GM18861 (cell line): ENCODE data around the gene FERMT1.
"Not testable (repeated sequence)": the region's sequence is repeated elsewhere in the genome, so short reads cannot be mapped to it uniquely, and the experiment has no call there.

Source experiments
- ATAC-seq: cut with Tn5 transposase; IDR thresholded peaks from one replicate; pipeline ENCODE4 v1.9.1; 2021; ENCODE audit not compliant: unreplicated experiment

The FERMT1 gene

DNA sequence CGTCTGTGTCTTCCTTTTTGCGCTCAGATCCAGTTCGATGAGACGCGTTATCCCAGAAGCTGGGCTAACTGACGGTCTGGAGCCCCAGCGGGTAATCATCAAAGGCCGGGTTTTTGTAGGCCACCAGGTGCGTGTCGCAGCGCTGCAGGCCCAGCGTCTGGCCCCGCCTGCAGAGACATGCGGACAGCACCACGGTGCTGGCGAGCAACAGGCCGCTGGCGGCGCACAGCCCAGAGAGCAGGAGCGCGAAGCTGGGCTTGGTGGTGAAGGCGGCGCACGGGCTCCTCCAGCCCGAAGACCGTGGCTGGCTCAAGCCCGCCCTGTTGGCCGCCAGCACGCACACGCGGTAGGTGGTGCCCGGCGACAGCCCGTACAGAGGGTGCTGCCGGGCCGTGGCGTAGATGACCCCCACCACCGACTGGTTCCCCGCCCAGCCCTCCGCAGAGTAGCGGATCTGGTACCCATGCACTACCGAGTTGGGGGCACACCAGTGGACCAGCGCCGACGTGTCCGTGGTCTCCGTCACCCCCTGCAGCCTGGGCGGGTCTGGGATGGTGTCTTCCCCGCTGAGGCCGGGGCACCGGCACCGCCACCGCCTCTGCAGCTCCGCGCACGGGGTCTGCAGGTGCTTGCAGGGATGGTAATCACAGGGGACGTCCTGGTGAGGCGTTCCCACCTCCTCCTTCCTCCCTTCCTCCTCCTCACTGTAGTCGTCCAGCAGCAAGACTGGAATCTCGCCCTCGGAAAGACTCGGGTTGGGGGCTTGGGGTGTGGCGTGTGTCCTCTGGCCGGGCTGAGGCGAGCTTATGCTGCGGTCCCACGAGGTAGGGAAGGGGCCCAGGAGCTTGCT, 81.6 kb downstream of the FERMT1 start:
- no peak for ATAC-seq

GRCh38 chr20:6040540-6040939, 82.3 kb downstream of the FERMT1 start:
- ATAC-seq, result no peak

GRCh38 chr20:6039766-6040165, 83.1 kb downstream of the FERMT1 start:
- no peak for ATAC-seq

GRCh38 chr20:6038256-6038655, 84.6 kb downstream of the FERMT1 start:
- ATAC-seq, result no peak

- ATAC-seq, result no peak
Observed at GRCh38 chr20:6037082-6037481, 85.7 kb downstream of the FERMT1 start.

- no peak for ATAC-seq
Observed at GRCh38 chr20:6036213-6036612, 86.6 kb downstream of the FERMT1 start.

DNA sequence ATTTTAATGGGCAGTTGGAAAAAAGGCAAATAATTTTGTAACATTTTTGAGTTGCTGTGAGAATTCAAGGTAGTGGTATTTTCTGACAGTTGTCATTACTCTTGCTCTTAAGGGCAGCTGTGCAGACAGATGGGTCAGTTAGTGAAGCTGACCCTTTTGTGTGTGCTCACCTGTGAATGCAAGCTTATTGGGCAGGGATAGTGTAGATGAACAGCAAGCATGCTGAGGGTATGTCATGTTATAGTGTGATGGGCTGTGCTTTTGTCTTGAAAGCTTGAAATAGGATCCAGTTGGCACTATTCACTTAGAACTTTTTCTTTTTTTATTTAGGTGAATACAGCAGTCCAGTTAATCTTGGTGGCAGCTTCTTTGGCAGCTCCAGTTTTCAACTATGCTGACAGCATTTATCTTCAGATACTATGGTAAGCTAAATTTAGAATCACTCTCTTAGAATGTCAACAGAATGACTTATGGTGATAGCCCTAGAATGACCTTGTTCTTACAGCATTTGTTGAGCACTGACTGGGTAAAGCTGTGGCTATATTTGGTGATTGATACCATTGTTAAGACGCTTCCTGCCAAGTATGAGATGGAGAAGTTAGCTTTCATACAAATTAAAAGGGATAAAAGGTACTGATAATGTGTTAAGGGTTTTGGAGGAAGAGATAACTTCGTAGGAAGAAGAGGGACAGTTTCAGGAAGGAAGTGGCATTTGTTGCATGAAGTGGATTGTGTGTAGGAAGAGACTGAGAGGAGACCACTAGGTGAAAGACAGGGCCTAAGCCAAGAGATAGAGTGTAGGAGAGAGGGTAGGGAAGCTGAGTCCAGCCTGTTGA, 88.5 kb downstream of the FERMT1 start:
- no peak for ATAC-seq

DNA sequence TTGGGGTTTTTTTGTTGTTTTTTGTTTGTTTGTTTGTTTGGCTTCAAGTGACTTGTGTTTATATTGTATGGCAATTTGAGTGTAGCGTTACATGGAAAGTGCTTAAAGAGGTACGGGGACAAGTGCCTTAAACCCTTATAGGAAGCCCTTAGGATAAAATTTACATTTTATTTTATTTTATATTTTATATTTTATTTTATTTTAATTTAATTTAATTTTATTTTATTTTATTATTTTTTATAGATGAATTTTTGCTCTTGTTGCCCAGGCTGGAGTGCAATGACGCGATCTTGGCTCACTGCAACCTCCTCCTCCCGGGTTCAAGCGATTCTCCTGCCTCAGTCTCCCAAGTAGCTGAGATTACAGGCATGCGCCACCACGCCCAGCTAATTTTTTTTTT, 89.9 kb downstream of the FERMT1 start:
- ATAC-seq, result not testable (repeated sequence)

DNA sequence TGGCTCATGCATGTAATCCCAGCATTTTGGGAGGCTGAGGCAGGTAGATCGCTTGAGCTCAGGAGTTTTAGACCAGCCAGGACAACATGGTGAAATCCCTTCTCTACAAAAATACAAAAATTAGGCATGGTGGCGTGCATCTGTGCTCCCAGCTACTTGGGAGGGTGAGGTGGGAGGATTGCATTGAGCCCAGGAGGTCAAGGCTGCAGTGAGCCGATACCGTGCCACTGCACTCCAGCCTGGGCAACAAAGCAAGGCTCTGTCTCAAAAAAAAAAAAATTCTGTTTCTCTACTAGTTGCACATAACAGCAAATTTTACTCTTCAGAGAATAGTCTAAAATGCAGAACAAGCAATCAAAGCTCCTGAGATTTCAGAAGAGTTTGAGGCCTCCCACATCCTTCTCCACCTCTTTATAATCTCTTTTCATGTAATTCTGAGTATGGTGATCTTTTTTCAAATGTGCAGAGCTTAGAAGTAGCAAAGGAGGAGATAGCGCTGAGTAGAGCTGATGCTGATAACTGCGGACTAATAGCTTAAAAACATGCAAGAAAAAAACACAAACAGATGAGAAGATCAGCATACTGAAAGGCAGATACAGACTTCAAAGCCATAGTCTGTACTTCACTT, 92.3 kb downstream of the FERMT1 start:
- ATAC-seq, result no peak

DNA sequence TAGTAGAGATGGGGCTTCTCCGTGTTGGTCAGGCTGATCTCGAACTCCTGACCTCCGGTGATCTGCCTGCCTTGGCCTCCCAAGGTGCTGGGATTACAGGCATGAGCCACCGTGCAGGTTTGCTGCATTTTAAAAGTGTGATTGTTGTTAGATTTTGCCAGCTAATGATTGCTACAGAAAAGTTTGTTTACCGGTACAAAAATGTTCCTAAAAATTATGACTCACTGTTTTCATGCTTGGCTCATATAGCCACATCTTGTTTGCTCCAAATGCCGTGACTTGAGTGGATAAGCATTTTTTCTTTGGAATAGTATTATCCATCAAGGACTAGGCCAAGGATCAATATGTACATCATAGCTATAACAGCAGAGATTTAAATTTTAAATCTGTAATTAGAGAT, 93.3 kb downstream of the FERMT1 start:
- ATAC-seq, result no peak

DNA sequence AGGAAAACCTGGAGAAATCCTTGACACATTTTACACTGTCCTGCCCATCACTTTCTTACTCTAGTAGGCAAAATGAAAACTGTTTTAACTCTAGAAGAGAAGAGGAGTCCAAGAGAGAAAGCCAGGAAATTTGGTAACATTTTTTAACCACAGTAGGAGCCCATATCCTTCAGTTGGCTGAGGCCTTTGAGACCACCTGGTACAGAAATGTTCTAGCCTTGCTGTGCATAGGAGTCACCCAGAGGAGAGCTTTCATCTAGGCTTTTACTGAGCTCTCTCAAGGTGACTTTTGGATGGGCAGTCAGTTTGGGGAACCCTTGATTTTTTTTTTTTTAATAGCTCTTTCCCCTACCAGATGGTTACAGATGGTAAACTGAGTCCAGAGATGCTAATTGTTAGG, 94.0 kb downstream of the FERMT1 start:
- ATAC-seq, result no peak

DNA sequence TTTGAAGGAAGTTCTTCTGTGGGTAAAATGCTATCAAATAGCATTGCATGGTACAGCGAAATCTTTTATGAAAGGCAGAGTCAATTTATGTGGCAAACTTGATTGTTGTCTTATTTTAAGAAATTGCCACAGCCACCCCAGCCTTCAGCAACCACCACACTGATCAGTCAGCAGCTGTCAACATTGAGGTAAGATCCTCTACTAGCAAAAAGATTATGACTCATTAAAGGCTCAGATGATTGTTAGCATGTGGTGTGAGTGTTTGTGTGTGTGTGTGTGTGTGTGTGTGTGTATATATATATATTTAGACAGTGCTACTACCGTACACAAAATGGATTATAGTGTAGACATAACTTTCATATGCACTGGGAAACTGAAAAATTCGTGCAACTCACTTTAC, 96.8 kb downstream of the FERMT1 start:
- no peak for ATAC-seq
